ENCODE data around the gene LCP1. TPM values are rescaled to one million over a fixed set of nuclear protein-coding genes. Genes with fewer than 3 reads are reported as not detected.

Gene LCP1
- total and polyA plus RNA-seq, 2 of the 13 experiments (the other 11 are each of a cell fraction or from before 2014, with no cell fraction given), result 1.6 TPM

DNA sequence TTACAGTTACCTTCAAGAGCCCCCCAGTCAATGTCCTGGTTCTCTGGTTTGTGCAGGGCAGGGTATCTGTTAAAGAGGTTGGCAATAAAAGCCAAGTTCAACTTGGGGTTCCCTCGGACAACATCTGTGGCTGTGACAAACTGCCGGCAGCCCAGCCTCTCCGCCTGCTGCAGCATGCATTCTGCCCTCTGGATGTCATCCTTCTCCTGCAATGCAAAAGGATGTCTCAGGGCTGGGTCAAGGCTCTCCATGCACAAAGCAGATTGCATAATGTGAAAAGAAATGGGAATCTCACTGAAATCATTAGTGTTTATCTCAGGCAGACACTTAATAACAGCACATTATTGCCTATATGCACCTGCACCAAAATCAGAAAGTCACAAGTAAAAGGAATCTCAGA, 35.1 kb downstream of the LCP1 start (continued):
- TF ChIP-seq REST (IDR thresholded peaks at IDR 0.05; ENCODE audit: borderline replicate concordance in 1 of 2, low read depth in 1 of 2, low read length in 2 of 2) (no peak), ZNF18 (CRISPR knock-in tag; IDR thresholded peaks at IDR 0.05; ENCODE audit: insufficient replicate concordance) (no peak), MYNN (CRISPR knock-in tag; IDR thresholded peaks at IDR 0.05; ENCODE audit: low read depth) (no peak), ZFP36L1 (CRISPR knock-in tag; IDR thresholded peaks at IDR 0.05) (0 out of 2 replicates have a peak, but pooled peaks have one; percentile 39), ESRRA (CRISPR knock-in tag; IDR thresholded peaks at IDR 0.05; ENCODE audit: low read depth) (no peak), TEF (CRISPR knock-in tag; IDR thresholded peaks at IDR 0.05) (peak; percentile 80; the same call in 1 of the 2 replicates), FOXO1 (CRISPR knock-in tag; IDR thresholded peaks at IDR 0.05) (no peak), RAD21 (CRISPR knock-in tag; IDR thresholded peaks at IDR 0.05) (peak; percentile 84), ZNF275 (CRISPR knock-in tag; IDR thresholded peaks at IDR 0.05; ENCODE audit: borderline replicate concordance) (no peak), MXD4 (CRISPR knock-in tag; IDR thresholded peaks at IDR 0.05) (no peak)
